Astrocyte of the spinal cord (primary cell): ENCODE measurements around the gene CSK.
A peak's percentile ranks its signal among the peaks of the same experiment; 100 is the strongest.

ENCODE experiments used
- DNase-seq: peaks from one replicate; pipeline ENCODE4 v3.0.0; 2011; ENCODE audit warnings: low read depth, low spot score
- H3K4me3 ChIP-seq: 2 replicates; pipeline ENCODE4 v1.5.1; 2011; ENCODE audit warnings: low read depth, mild to moderate bottlenecking, low read length, moderate library complexity
- CTCF ChIP-seq: IDR thresholded peaks from 2 replicates; pipeline ENCODE4 v1.5.1; 2012; ENCODE audit warnings: low read depth, mild to moderate bottlenecking, low read length, inconsistent platforms
- in situ Hi-C: cut with HindIII; loops from 2 replicates; pipeline ENCODE4 v1.10.0; 2017; ENCODE audit warnings: low sequenced_read_pairs

CSK gene

GRCh38 chr15:74838746-74839525, 57.1 kb downstream of the CSK start:
- in situ Hi-C loops: no loop called here
- no peak overlapping the region for H3K4me3 ChIP-seq
- DNase-seq: no peak
- no peak for TF ChIP-seq CTCF

GRCh38 chr15:74839526-74840395, 57.9 kb downstream of the CSK start:
- no peak for DNase-seq
- H3K4me3 ChIP-seq: no peak overlapping the region
- TF ChIP-seq CTCF: no peak
- in situ Hi-C loops: no loop called here

GRCh38 chr15:74840851-74841775, 59.2 kb downstream of the CSK start:
- no peak overlapping the region for H3K4me3 ChIP-seq
- in situ Hi-C loops: no loop called here
- no peak for DNase-seq
- TF ChIP-seq CTCF: no peak

GRCh38 chr15:74841891-74842373, 60.1 kb downstream of the CSK start:
- DNase-seq: no peak
- in situ Hi-C loops: no loop called here
- peak overlapping the region; percentile 88 for H3K4me3 ChIP-seq
- no peak for TF ChIP-seq CTCF

GRCh38 chr15:74842581-74843444, 60.9 kb downstream of the CSK start, which contains the start of gene ULK3:
Gene ULK3, minus strand, starts transcription at chr15:74843156. Its CDS starts 51 bp downstream, at chr15:74843105.
- in situ Hi-C loops: no loop called here
- DNase-seq: peak; percentile 81
- peak within 1 kb of the TSS; percentile 88 for H3K4me3 ChIP-seq
- peak; percentile 44 for TF ChIP-seq CTCF
